Activated T-cell treated with anti-CD3 and anti-CD28 coated beads for 1 hour (primary cell): ENCODE measurements around the gene C18orf63.

ENCODE experiments used
- DNase-seq: peaks from one replicate; pipeline ENCODE4 v3.0.0-alpha.2; 2020; ENCODE audit warnings: low read depth

C18orf63 gene

GRCh38 chr18:74328206-74328605 is 12.6 kb downstream of the C18orf63 start:
- no peak for DNase-seq

DNA sequence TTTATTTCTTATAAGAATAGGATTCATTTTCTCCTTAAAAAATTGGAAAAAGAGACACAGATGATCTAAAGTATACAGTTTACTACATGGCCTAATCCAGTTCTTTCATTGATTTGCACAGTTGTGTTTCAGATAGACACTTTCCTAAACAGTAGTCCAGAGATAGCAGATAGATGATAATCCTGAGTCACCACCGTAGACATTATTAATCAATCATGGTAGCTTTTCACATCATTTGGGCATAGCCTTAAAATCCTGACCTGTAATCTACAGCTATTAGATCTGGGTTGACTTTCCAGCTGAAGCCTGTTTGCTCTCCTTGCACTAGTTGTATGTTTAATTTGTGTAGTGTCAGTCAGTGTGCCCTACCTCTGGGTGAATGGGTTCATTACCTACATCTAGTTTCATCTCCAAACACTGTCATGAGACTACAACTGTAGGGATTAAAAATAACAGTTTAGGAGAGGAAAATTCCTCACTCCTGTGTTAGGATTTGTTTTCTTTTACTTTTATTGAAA is 14.1 kb downstream of the C18orf63 start:
- DNase-seq = no peak

- DNase-seq = no peak
Measured at GRCh38 chr18:74331404-74331803, 15.8 kb downstream of the C18orf63 start.

DNA sequence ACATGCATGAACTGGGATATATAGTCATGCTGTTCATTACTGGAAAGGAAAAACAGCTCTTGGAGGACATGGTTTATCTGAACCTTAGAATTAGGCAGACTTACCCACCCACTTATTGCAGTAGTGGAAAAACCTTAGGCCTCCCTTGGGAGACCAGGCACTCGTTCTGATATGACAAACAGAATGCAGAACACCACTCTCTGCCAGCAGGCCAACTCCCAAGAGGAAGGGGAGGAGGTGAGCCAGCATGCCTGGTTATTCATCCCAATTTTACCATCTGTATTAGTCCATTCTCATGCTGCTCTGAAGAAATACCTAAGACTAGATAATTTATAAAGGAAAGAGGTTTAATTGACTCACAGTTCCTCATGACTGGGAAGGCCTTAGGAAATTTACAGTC is 17.5 kb downstream of the C18orf63 start:
- no peak for DNase-seq

- no peak for DNase-seq
Measured at GRCh38 chr18:74334242-74334893, 18.7 kb downstream of the C18orf63 start.

- no peak for DNase-seq
Measured at GRCh38 chr18:74336656-74337055, 21.0 kb downstream of the C18orf63 start.

DNA sequence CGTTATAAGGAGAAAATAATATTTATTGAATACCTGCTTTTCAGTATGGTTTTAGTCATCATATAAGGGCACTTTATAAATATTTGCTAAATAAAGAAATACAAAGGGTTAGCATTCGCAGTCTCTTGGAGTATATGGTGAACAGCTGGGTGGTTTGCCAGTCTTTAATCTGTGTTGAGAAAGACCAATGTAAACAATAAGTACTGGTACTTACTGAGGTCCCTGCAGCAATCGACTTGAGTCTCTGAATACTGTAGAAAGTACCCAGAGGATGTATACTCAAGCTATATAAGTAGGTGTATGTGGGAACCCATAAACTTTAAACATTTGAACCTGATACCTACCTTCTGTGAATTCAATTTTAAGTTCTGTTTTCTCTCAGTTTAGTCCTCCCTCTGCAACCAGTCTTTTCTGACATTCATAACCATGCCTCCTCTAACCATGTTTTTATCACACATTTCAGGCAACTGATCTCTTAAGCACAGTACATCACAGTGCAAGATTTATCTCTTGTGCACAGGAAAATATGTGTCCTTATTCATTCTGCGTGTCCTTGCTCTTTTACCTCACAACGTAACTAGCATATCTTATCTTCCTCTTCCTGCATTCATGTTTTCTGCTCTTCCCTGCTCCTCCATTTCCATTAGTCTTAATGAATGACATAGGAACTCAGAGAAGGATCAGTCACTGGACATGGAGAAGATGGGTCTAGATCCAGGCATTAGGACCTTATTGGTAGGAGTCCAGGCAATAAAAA is 21.7 kb downstream of the C18orf63 start:
- no peak for DNase-seq

- DNase-seq = no peak
Measured at GRCh38 chr18:74337912-74338309, 22.3 kb downstream of the C18orf63 start.

GRCh38 chr18:74342416-74343043 is 26.9 kb downstream of the C18orf63 start:
- no peak for DNase-seq

DNA sequence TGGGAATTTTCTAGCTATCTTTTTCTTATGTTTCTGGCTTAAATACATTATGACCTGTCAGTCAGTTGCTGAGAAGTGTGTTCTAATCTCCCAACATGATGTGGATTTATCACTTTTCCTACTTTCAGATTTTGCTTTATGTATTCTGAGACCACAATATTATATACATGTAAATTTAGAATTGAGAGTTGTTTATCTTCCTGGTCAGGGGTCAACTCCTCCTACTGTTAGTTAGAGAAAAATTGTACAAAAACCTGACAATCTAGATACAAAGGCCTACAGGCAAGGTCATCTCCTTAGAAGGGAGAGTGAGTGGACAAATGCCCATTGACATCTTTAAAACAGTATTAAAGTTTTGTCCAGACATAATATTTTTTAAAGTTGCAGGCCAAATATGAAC is 30.6 kb downstream of the C18orf63 start:
- no peak for DNase-seq

DNA sequence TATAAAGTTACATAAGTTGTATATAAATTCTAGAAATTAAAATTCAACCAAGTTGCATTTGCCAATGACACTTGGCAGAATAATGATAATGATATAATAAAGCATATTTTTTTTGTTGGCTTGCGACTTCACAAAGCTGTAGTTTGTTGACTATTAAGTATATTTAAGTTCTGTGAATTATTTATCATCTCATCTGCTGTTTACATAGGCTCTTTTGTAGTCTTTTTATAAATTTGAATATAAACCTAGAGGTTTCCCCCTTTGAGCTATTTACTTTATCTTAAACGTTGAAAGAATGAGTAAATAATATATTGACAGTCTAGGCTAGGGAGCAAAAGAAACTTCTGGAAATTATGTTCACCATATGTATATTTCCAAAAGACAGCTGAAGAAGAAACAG is 32.9 kb downstream of the C18orf63 start:
- DNase-seq = no peak

DNA sequence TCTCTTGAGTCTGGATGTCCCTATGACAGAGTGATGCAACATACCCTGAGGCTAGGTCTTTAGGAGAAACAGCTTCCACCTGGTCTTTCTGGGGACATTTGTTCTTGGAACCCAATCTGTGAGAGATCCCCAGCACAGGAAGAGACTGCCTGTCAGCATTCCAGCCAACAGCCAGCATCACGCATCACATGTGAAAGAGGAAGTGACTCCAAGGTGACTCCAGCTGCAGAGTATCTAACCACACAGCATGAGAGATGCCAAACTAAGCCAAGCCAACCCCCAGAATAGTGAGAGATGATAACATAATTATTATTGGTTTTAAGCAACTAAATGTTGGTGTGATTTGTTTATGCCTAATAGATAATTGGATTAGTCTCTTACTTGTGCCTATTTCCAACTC is 35.7 kb downstream of the C18orf63 start:
- DNase-seq = no peak

- DNase-seq = peak; percentile 24
Measured at GRCh38 chr18:74353169-74353775, 37.6 kb downstream of the C18orf63 start.

GRCh38 chr18:74356959-74357358 is 41.3 kb downstream of the C18orf63 start:
- DNase-seq = no peak

GRCh38 chr18:74360852-74361655 is 45.4 kb downstream of the C18orf63 start:
- DNase-seq = no peak

DNA sequence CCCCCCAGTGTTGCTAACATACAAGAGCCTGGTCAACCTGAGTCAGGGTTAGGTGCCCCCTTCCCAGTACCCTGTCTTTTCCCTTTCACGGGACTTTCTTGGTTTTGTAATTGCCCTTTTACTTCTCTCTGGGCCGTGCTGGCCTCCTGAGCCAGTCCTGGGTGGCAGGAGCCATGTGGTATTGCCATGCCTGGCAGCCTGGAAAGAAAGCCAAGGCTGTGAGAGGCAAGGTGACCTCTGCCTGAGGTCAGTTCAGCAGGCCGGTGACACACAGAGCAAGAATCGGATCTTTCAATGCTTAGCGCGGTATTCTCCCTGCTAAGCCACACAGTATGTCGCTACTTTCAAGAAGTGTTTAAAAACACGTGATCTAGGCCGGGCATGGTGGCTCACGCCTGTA is 52.3 kb downstream of the C18orf63 start:
- DNase-seq = no peak

- no peak for DNase-seq
Measured at GRCh38 chr18:74368901-74369705, 53.5 kb downstream of the C18orf63 start.

GRCh38 chr18:74370115-74370514 is 54.5 kb downstream of the C18orf63 start:
- no peak for DNase-seq

GRCh38 chr18:74373428-74373827 is 57.8 kb downstream of the C18orf63 start:
- peak; percentile 18 for DNase-seq

DNA sequence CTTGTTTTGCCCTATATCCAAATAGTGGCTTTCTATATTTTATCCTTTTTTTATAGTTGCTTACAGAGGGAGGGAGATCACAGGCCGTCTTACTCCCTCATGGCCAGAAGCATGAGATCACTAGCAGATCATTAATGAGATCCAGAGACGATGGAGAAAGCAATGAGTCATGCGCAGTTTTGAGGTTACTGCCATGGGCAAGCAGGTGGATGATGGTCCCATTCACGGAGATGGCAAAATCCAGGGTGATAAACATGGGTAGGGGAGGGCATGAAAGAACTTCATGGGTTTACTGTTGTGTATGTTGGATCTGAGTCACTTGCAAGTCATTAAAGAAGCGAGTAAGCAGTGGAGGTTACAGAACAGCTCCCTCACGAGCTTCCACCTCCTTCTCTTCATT is 60.4 kb downstream of the C18orf63 start:
- no peak for DNase-seq

GRCh38 chr18:74376523-74376922 is 60.9 kb downstream of the C18orf63 start:
- no peak for DNase-seq
